PC-3 (cell line): ENCODE results near the gene CYP1B1. TPM values are rescaled to one million over a fixed set of nuclear protein-coding genes. Genes with fewer than 3 reads are reported as not detected.

Experiments
- ATAC-seq: fragments of 200-7000 bp; cut with Tn5 transposase; 2 replicates; pipeline ENCODE4 v1.9.1; 2020; ENCODE audit warnings: mild to moderate bottlenecking, moderate library complexity
- BruUV-seq: library from RNA; stranded (reverse); fragments of 400-500 nt; replicated peaks from 2 replicates; lab custom pipeline; 2021; lab: Mats Ljungman, UMichigan
- CTCF ChIA-PET: fragments of 300-600 bp; sonication (Branson Sonifier 250); formaldehyde crosslinking; loops from one replicate; lab custom pipeline; 2022; ENCODE audit warnings: antibody characterized with exemption; lab: Charles Lee
- POLR2A ChIA-PET: fragments of 300-600 bp; sonication (Branson Sonifier 250); formaldehyde crosslinking; loops from one replicate; lab custom pipeline; 2022; ENCODE audit warnings: antibody characterized with exemption; ENCODE audit not compliant: unreplicated experiment; lab: Charles Lee
- DNase-seq: peaks from one replicate; pipeline ENCODE4 v3.0.0-alpha.2; 2015
- H2AFZ ChIP-seq: fragments of 300-600 bp; sonication (generic); 2 replicates; pipeline ENCODE4 v1.6.0; 2016; ENCODE audit warnings: antibody characterized with exemption, low read length
- H3F3A ChIP-seq: fragments of 300-600 bp; sonication (generic); one replicate; pipeline ENCODE4 v1.6.0; 2017; ENCODE audit warnings: antibody characterized with exemption, low read length, control low read depth, mild to moderate bottlenecking; ENCODE audit not compliant: unreplicated experiment
- H3K27ac ChIP-seq: fragments of 300-600 bp; sonication (generic); 2 replicates; pipeline ENCODE4 v1.5.1; 2016; ENCODE audit warnings: mild to moderate bottlenecking, low read length
- H3K27me3 ChIP-seq: fragments of 300-600 bp; sonication (generic); 2 replicates; pipeline ENCODE4 v1.6.1; 2016; ENCODE audit warnings: low read length, mixed read lengths
- H3K36me3 ChIP-seq: fragments of 300-600 bp; sonication (generic); 2 replicates; pipeline ENCODE4 v1.6.1; 2016; ENCODE audit warnings: low read depth, mixed run types, low read length, mixed read lengths
- H3K4me1 ChIP-seq: fragments of 300-600 bp; sonication (generic); 2 replicates; pipeline ENCODE4 v1.5.1; 2016; ENCODE audit warnings: low read length; ENCODE audit not compliant: insufficient read depth
- H3K4me2 ChIP-seq: fragments of 300-600 bp; sonication (generic); 2 replicates; pipeline ENCODE4 v1.6.0; 2016; ENCODE audit warnings: low read length
- H3K4me3 ChIP-seq: fragments of 300-600 bp; sonication (generic); 2 replicates; pipeline ENCODE4 v1.5.1; 2016; ENCODE audit warnings: mild to moderate bottlenecking, low read length, mixed read lengths
- H3K79me2 ChIP-seq: fragments of 300-600 bp; sonication (generic); 2 replicates; pipeline ENCODE4 v1.6.1; 2017; ENCODE audit warnings: low read length, mixed read lengths
- H3K9ac ChIP-seq: fragments of 300-600 bp; sonication (generic); 2 replicates; pipeline ENCODE4 v1.6.0; 2016; ENCODE audit warnings: mild to moderate bottlenecking, low read length
- H3K9me2 ChIP-seq: fragments of 300-600 bp; sonication (generic); replicated peaks from 2 replicates; pipeline ENCODE4 v1.6.1; 2016; ENCODE audit warnings: mixed run types, low read length, mixed read lengths
- H3K9me3 ChIP-seq: fragments of 300-600 bp; sonication (generic); 2 replicates; pipeline ENCODE4 v1.6.1; 2016; ENCODE audit warnings: low read length, mixed read lengths
- H4K20me1 ChIP-seq: fragments of 300-600 bp; sonication (generic); 2 replicates; pipeline ENCODE4 v1.6.1; 2016; ENCODE audit warnings: low read length, mixed read lengths
- EZH2 ChIP-seq: fragments of 300-600 bp; sonication (generic); IDR thresholded peaks from one replicate; pipeline ENCODE4 v1.6.1; 2017; ENCODE audit warnings: antibody characterized with exemption, mild to moderate bottlenecking, low read length; ENCODE audit not compliant: unreplicated experiment
- EZH2phosphoT487 ChIP-seq: fragments of 300-600 bp; sonication (generic); IDR thresholded peaks from 2 replicates; pipeline ENCODE4 v1.6.1; 2018; ENCODE audit warnings: mild to moderate bottlenecking, antibody characterized with exemption, low read length, borderline replicate concordance
- intact Hi-C: fragments of 100-400 bp; cut with micrococcal nuclease; formaldehyde crosslinking; loops from 2 replicates; pipeline ENCODE4 v1.9.0; 2023
- total RNA-seq: library from RNA; depleted of rRNA; stranded (reverse); fragments of >200 nt; gene quantifications from 2 replicates; pipeline ENCODE4 v1.2.3, GENCODE V29; 2014
- TF ChIP-seq, protein P1 (sequence below): fragments of 300-600 bp; sonication (generic); conservative IDR thresholded peaks from 2 replicates; pipeline ENCODE4 v1.5.1; 2017; ENCODE audit warnings: antibody characterized with exemption, low read depth, mild to moderate bottlenecking, low read length

Gene CYP1B1
- total RNA-seq, 1 experiment from 2014 or later: 37.2 TPM

DNA sequence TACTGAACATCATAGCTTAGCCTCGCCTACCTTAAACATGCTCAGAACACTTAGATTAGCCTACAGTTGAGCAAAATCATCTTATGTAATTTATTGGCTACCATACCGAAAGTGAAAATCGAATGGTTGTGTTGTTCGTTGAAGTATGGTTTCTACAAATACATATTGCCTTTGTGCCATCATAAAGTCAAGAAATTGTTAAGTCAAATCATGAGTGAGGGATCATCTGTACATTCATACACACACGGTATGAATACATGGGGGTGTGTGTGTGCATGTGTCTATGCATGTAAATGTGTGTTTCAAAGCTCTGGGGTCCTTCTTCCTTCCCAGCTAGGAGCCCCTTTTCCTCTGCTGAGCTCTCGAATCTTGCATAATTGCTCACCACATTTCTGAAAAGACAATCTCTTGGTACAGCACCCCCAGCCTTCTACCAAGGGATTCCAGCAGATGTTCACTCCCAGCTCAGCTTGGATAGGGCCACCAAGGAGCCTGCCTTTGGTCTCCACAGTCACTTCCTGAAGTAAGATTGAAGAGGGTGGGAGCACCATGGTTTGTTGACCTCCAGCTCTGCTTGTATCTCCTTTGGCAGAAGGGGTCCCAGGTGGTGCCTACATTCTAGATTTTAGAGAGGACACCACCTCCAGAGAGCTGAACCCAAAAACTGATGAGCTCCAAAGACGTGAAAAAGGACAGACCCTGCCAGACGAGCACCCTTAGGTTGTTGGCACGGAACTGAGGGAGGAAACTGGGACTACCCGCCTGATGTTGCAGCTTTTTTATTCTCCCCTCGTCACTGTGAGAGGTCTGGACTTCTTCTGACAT, 33.2 kb upstream of the CYP1B1 start:
- Histone ChIP-seq H3K4me3 (no peak overlapping the region), H3K4me1 (peaks cover 11% of the 10 kb centered on the region), H3K9me2 (no peaks in the 10 kb centered on the region), H3K4me2 (no peak overlapping the region), H3F3A (no peaks in the 10 kb centered on the region), H3K9me3 (no peaks in the 10 kb centered on the region), H2AFZ (peak overlapping the region; percentile 27; the same call in 1 of the 2 replicates), H3K9ac (no peak overlapping the region), H3K27ac (no peak overlapping the region), H3K79me2 (no peaks in the 10 kb centered on the region), H3K36me3 (no peaks in the 10 kb centered on the region), H4K20me1 (no peaks in the 10 kb centered on the region), H3K27me3 (no peaks in the 10 kb centered on the region)
- ChIA-PET CTCF (no interaction called here), POLR2A (no interaction called here)
- no peak for ATAC-seq
- intact Hi-C loops: no loop called here
- BruUV-seq: no TSS peak
- TF ChIP-seq EZH2phosphoT487: no peak
- TF ChIP-seq, protein P1, sequence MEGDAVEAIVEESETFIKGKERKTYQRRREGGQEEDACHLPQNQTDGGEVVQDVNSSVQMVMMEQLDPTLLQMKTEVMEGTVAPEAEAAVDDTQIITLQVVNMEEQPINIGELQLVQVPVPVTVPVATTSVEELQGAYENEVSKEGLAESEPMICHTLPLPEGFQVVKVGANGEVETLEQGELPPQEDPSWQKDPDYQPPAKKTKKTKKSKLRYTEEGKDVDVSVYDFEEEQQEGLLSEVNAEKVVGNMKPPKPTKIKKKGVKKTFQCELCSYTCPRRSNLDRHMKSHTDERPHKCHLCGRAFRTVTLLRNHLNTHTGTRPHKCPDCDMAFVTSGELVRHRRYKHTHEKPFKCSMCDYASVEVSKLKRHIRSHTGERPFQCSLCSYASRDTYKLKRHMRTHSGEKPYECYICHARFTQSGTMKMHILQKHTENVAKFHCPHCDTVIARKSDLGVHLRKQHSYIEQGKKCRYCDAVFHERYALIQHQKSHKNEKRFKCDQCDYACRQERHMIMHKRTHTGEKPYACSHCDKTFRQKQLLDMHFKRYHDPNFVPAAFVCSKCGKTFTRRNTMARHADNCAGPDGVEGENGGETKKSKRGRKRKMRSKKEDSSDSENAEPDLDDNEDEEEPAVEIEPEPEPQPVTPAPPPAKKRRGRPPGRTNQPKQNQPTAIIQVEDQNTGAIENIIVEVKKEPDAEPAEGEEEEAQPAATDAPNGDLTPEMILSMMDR: no peak
- no peak for TF ChIP-seq EZH2
- no peak for DNase-seq

DNA sequence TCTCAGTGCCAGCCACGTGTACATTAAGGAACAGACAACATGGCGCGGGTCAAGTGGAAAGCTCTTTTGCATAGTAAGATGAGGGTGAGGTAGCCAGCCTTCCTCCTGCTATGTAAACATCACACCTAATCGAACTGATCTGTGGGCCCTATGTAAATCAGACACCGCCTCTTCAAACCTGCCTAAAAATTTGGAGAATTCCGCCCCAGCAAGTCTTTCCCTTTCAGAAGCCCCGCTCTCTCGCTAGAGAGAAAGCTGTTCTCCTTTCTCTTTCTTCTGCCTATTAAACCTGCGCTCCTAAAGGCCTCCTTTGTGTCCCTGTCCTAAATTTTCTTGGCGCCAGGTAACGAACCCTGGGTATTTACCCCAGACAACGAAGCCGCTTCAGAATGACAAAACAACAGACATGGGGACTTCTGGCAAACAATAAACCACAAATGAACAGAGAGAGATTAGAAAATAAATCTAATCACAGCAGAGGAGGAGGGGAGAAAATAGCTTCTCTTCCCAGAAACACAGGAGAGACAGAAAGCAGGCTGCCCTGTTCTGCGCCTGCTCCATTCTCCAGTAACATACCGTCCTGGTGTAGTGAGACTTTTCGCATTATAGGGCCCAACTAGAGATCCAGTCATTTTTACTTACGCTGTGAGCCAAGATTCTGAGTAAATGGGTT, 31.9 kb upstream of the CYP1B1 start:
- CTCF ChIA-PET: no interaction called here
- ATAC-seq (no peak), DNase-seq (no peak)
- Histone ChIP-seq H3K27me3 (no peaks in the 10 kb centered on the region), H3K36me3 (no peaks in the 10 kb centered on the region), H4K20me1 (no peaks in the 10 kb centered on the region), H2AFZ (no peak overlapping the region), H3K9ac (no peak overlapping the region), H3K9me2 (no peaks in the 10 kb centered on the region), H3K27ac (no peak overlapping the region), H3K79me2 (no peaks in the 10 kb centered on the region), H3K4me1 (peaks cover 11% of the 10 kb centered on the region), H3K9me3 (no peaks in the 10 kb centered on the region), H3K4me2 (no peak overlapping the region), H3K4me3 (no peak overlapping the region), H3F3A (no peaks in the 10 kb centered on the region)
- intact Hi-C loops: no loop called here
- TF ChIP-seq, protein P1: no peak
- TF ChIP-seq EZH2phosphoT487 (no peak), EZH2 (no peak)
- POLR2A ChIA-PET: no interaction called here
- no TSS peak for BruUV-seq
